Measurements from ENCODE around the gene CRTC2.

The CRTC2 gene

GRCh38 chr1:153970346-153970745 is 11.9 kb upstream of the CRTC2 start:
- DNase-seq = no peak

- DNase-seq = no peak
Measured at GRCh38 chr1:153968972-153969371, 10.6 kb upstream of the CRTC2 start.

GRCh38 chr1:153968408-153968807 is 10.0 kb upstream of the CRTC2 start:
- no peak for DNase-seq

- DNase-seq = no peak
Measured at GRCh38 chr1:153968000-153968363, 9.6 kb upstream of the CRTC2 start.

- peak; percentile 89 for DNase-seq
Measured at GRCh38 chr1:153967107-153967999, 8.9 kb upstream of the CRTC2 start, which contains the start of gene CREB3L4. TSS of gene CREB3L4 (plus strand) at chr1:153967902. CDS start at chr1:153968526, 624 bp downstream.

GRCh38 chr1:153963850-153964331 is 5.5 kb upstream of the CRTC2 start:
- no peak for DNase-seq

GRCh38 chr1:153963030-153963849 is 4.8 kb upstream of the CRTC2 start, which contains the start of gene SLC39A1:
TSS of gene SLC39A1 (minus strand) at chr1:153963537. CDS start at chr1:153962715, 822 bp downstream.
- DNase-seq = peak; percentile 95

- peak; percentile 22 for DNase-seq
Measured at GRCh38 chr1:153962088-153963029, 3.9 kb upstream of the CRTC2 start.

- DNase-seq = no peak
Measured at GRCh38 chr1:153961421-153961820, 3.0 kb upstream of the CRTC2 start.

- no peak for DNase-seq
Measured at GRCh38 chr1:153960206-153960605, 1.8 kb upstream of the CRTC2 start.

- DNase-seq = no peak
Measured at GRCh38 chr1:153959454-153959853, 1.0 kb upstream of the CRTC2 start.

GRCh38 chr1:153958961-153959260 is 499 bp upstream of the CRTC2 start:
- DNase-seq = no peak

GRCh38 chr1:153957744-153958110 is 685 bp downstream of the CRTC2 start:
- DNase-seq = no peak

GRCh38 chr1:153956997-153957715 is 1.3 kb downstream of the CRTC2 start:
- DNase-seq = no peak

- DNase-seq = no peak
Measured at GRCh38 chr1:153954826-153955225, 3.6 kb downstream of the CRTC2 start.

GRCh38 chr1:153953859-153954365 is 4.5 kb downstream of the CRTC2 start:
- DNase-seq = no peak

GRCh38 chr1:153951801-153952200 is 6.6 kb downstream of the CRTC2 start:
- no peak for DNase-seq

GRCh38 chr1:153951183-153951582 is 7.2 kb downstream of the CRTC2 start:
- no peak for DNase-seq

- DNase-seq = peak; percentile 46
Measured at GRCh38 chr1:153946622-153947241, 11.7 kb downstream of the CRTC2 start, which contains the start of gene DENND4B. TSS of gene DENND4B (minus strand) at chr1:153946718. CDS start at chr1:153944374, 2,344 bp downstream.

GRCh38 chr1:153945795-153946621 is 12.4 kb downstream of the CRTC2 start:
- DNase-seq = no peak
